Cerebellar nuclear complex (tissue), 1 donor: ENCODE data around the gene HIPK1.
"Not testable (repeated sequence)": the region's sequence is repeated elsewhere in the genome, so short reads cannot be mapped to it uniquely, and the experiment has no call there.

Experiments
- DNase-seq, 2 experiments: peaks; one replicate each; lab custom pipeline; 2025; lab: John Stamatoyannopoulos, UW

The HIPK1 gene

DNA sequence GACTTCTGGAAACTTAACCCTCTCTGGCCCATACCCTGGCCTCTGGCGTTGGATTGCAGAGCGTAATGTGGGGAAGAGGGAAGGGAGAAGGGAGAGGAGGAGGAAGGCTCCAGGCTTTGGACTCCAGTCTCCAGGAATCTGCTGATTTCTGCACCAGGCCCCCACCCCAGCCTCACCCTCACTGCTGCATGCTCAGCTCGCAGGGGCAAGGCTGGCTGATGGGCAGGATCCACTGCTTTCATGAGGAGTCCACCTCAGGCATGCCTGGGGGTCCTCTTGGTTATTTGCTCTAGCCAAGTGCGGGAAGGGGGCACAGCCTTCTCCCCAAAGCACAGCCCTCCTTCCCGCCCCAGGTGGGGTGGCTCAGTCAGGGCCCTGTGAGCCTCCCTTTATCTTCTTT lies 53.8 kb downstream of the HIPK1 start:
- no peak for DNase-seq

DNA sequence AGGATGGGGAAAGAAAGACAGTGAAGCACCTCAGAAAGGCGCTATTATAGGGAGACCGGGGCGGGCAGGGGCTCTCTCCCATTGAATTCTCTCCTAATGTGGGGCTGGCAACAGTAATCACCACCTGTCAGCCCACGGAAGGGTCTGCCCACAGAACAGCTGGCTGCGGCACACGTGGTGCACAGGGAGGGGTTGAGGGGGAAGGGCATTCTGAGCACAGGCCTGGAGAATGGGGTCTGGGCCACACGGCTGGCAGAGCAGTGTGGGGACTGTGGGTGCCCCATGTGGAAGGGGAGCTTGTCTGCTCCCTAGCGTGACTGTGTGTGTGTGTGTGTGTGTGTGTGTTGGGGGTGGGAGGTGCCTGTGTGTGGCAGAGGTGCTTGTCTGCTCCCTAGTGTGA lies 54.3 kb downstream of the HIPK1 start:
- DNase-seq, result no peak

GRCh38 chr1:113983826-113984225 lies 54.7 kb downstream of the HIPK1 start:
- DNase-seq, result no peak

DNA sequence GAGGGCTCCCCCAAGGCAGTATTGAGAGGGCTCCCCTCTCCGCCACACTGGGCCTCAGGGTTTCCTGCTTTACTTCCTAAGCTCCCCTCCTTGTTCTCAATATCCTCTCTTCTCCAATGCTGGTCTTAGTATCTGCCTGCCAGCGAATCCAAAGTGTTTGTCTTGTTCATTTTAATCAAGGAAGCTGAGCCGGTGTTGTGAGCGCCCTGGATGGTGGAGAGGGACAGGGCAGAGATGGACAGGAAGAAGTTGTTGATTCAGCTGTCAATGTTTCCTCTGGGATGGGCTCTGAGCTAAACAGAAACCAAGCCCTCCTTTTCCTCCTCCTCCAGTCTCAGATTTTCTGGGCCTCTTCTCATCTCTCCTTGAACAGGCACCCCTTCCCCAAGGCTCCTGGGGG lies 55.6 kb downstream of the HIPK1 start:
- no peak for DNase-seq

- no peak for DNase-seq
Observed at GRCh38 chr1:113986802-113987201, 57.7 kb downstream of the HIPK1 start.

- DNase-seq, result no peak
Observed at GRCh38 chr1:113987259-113987658, 58.1 kb downstream of the HIPK1 start.

DNA sequence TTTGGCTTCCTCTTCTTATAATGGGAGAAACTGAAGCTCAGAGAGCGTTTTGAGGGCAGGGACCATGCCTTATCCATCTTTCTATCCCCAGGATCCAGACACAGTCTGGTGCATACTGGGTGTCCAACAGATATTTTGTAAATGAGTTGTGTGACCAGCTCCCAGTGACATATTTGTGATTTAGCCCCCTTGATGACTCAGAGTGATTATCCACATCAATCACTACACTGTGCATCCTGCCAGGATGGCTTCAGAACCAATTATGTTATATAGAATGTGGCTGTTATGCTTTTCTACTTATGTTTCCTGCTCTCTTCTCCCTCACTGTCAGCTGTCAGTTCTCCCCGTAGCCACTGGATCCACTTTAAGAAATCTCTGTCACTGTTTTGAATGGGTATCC lies 61.4 kb downstream of the HIPK1 start:
- DNase-seq, result no peak

DNA sequence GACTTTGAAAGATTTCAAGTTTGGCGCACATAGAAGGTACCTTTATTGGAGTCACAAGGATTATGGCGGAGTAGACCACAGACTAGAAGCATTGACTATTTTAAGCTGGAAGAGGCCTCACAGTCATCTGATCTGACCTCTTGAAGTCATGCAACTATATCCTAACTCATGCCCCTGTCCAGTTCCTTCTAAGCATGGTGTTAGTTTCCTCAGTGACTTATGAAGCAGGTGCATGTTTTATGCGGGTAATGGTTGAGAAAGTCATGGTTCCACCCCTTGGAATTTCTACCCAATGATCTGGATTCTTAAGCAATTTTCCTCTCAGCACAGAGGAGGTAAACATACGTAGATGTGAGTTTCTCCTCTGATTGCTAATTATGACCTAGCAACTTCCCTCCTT lies 61.8 kb downstream of the HIPK1 start:
- DNase-seq, result no peak

DNA sequence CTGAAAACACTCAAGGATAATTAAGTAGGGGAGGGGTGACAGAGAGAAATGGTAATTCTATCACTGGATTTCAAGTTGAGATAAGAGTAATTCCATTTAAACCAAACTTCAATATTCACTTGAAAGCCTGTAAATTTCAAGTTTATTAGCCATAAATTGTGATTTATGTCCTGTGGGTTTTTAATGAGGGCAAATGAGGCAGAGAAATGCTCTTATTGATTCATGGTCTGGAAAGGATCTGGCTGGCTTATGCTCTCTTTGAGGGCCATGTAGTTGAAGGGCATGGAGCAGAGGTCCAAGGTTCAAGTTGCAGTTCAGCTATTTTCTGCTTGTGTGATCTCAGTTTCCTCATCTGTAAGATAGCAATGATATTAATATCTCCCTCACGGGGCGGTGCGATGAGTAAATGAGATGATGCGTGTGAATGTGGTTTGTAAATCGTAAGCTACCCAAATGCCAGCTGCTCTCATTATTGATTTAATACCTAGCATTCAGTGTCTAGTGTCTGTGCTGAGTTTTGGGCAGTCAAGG lies 62.4 kb downstream of the HIPK1 start:
- DNase-seq, result no peak

GRCh38 chr1:113993072-113993471 lies 63.9 kb downstream of the HIPK1 start:
- DNase-seq, result no peak

DNA sequence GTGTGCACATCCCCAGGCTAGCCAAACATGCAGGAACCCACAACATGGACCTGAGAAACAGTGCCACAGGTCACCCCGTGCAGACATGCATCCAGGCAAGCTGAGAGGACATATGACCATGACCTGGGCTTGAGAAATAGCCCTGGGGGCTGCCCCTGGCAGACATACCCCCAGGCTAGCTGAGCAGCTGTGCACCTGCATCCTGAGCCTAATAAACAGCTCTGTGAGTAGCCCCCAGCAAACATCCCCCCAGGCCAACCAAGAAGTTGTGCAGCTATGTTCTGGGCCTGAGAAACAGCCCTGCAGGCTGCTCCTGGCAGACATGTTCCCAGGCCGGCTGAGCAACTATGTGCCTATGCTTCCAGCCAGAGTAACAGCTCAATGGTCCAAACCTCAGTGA lies 64.6 kb downstream of the HIPK1 start:
- DNase-seq, result no peak

GRCh38 chr1:113995382-113995781 lies 66.3 kb downstream of the HIPK1 start:
- DNase-seq, result no peak

GRCh38 chr1:113998361-113998760 lies 69.2 kb downstream of the HIPK1 start:
- no peak for DNase-seq

GRCh38 chr1:113999233-113999632 lies 70.1 kb downstream of the HIPK1 start:
- no peak for DNase-seq

DNA sequence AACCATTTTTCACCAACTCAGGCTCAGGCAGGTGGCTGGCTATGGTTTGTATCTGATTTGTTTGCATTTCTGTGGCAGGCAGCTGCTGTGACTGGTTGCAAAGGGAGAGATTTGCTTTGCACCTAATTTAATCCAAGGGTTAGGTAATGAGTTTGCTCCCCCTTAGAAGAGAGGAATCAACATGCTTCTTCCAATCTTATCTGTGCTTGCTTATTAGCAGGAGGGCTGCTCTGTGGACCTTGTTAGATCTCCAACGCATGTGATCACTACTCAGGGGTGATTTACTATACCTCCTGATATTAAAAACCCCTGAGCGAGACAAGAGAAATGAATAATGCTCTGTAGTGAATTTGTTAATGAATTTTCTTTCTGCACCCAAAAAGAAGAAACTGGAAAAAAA lies 70.7 kb downstream of the HIPK1 start:
- no peak for DNase-seq

GRCh38 chr1:114000406-114000805 lies 71.3 kb downstream of the HIPK1 start:
- no peak for DNase-seq

DNA sequence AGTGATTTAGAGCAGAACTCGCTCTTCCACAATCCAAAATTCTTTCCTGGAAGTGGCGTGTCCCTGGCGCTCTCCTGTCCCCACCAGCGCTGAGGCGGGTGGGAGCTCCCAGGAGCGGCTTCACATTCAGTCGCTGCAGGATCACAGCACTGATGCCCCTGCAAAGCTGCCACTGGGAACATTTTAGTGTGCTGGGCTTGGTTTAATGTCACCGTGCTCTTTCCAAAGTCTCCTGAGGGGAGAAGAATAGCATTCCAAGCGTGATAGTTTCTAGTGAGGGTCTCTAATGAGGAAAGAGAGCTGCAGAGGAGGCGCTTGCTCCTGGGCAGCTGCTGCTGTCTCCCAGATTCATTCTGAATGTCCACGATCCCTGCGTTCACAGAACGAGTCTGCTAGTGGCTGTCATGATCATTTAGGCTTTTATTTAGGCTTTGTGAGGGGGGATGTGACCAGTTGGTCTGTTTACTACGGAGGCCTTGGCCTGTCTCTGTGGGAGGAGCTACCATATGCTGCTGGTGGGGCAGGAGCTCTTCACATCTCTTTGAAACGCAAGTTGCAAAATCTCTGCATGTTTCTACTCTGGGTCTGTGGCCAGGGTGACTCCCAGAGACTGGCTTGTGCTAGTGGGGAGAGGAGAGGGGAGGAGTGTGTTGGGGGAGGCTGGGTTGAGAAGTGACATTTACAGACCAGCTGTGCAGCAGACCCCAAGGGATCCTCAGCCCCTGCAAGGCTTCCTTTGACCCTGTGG lies 73.5 kb downstream of the HIPK1 start:
- no peak for DNase-seq

- DNase-seq, result no peak
Observed at GRCh38 chr1:114003431-114003830, 74.3 kb downstream of the HIPK1 start.

- not testable (repeated sequence) for DNase-seq
Observed at GRCh38 chr1:114006825-114007224, 77.7 kb downstream of the HIPK1 start.

DNA sequence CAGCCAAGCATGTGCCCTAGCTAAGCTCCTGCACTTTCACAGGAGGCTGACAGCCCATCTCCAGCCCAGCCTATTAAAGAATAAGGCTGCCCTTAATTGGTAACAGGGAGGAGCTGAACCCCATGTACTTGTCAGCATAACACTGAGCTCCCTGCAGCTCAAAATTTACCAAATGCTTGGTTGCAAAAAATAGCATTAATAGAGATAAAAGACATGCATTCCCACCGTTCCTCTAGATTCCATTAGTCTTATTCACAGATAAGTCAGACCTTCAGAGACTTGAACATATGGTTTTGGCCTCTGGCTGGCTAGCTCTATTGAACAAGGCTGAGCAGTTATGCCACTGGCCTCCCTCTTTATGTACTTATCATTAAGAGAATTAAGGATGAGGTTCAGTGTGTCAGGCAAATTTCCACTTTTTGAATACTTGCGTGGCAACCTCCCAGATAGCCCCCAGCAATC lies 79.4 kb downstream of the HIPK1 start:
- no peak for DNase-seq

DNA sequence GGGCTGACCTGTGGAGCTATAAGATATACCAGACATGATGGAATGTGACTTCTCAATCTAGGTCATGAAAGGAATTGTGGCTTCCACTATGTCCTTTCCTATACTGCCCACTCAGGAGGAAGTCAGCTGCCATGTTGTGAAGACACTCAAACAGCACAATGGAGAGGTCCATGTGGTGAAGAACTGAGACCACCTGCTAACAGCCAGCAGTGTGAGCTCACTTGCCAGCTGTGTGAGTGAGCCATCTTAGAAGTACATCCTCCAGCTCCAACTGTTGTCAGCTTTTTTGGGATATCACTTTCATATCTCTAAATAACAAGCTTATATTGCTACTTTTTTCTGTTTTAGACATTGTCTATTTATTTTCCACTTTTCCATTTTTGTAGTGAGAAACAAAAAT lies 79.9 kb downstream of the HIPK1 start:
- DNase-seq, result no peak

GRCh38 chr1:114009393-114009792 lies 80.3 kb downstream of the HIPK1 start:
- DNase-seq, result no peak

GRCh38 chr1:114010433-114011184 lies 81.5 kb downstream of the HIPK1 start:
- no peak for DNase-seq
